Measurements from ENCODE around the gene DCAF8. TPM values are rescaled to one million over a fixed set of nuclear protein-coding genes. Genes with fewer than 3 reads are reported as not detected.

DCAF8 gene
- total RNA-seq, 1 experiment from 2014 or later: 89.7 TPM

DNA sequence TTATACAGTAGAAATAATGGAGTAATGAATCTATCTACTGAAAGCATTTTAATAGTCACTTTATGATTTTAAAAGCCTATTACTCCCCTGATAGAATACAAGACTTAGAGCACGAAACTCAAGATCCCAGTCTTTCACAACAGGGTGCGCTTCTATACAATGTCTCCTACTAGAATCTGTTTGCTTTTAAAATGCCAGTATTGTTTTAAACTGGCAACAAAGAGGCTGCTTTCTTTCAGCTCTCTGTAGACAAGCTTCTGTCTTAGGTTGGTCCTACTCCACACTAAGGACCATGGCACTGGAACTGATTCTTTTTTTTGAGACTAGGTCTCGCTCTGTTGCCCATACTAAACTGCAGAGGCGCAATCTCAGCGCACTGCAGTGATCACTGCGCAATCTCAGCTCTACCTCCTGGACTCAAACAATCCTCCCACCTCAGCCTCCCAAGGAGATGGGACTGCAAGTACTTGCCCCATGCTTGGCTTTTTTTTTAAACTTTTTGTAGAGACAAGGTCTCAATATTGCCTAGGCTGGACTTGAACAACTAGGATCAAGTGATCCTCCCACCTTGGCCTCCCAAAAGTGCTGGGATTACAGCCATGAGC lies 4.8 kb downstream of the DCAF8 start:
- Histone ChIP-seq H3K4me2 (ENCODE audit: low read depth, low read length, poor library complexity, severe bottlenecking) (peak overlapping the region; percentile 11), H3K27me3 (ENCODE audit: low read length) (no peaks in the 10 kb centered on the region), H3K4me1 (ENCODE audit: low read length) (peaks cover 24% of the 10 kb centered on the region), H3K36me3 (ENCODE audit: insufficient read depth, low read length) (0 out of 2 replicates have a peak, but pooled peaks cover 7% of the 10 kb centered on the region), H3K79me2 (ENCODE audit: low read length) (peaks cover 91% of the 10 kb centered on the region), H4K20me1 (ENCODE audit: insufficient read depth, low read depth, low read length) (no peaks in the 10 kb centered on the region), H3K9ac (ENCODE audit: low read length) (no peak overlapping the region; the same call in 1 of the 2 replicates), H2AFZ (ENCODE audit: low read length) (no peak overlapping the region), H3K4me3 (ENCODE audit: low read length) (no peak overlapping the region), H3K27ac (ENCODE audit: low read length) (no peak overlapping the region), H3K9me3 (ENCODE audit: low read length) (no peaks in the 10 kb centered on the region), H3K9me2 (replicated peaks; ENCODE audit: insufficient read depth, low read length) (no peaks in the 10 kb centered on the region)
- DNase-seq: no peak

DNA sequence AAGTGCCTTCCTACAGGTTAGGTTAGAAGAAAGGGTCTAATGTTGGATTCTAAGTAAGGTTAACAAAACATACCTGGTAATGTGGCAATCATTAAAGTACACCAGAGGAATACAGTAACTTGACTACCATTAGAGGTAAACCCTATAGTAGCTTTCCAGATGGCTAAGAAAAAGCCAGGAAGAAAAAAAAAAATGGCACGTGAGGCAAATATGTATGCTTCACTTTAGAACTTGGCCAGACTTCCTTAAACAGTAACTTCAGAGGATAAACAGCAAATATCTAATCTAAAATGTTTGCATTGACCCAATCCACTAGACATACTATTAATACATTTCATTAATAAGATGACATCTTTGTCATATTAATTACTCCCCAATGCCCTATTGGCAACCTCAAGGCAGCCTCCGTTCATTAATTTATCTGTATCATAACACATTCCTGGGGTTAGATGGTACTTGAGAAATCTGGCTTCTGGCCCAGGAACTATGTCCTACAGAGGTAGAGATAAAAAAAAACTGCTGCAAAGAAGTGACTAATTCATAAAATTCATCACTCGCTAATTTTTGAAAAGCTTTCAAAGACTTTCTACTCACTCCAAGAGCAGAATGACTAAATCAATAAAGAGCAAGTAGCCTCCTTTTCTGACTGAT lies 5.8 kb downstream of the DCAF8 start:
- H3K9ac ChIP-seq (ENCODE audit: low read length): no peak overlapping the region
- H2AFZ ChIP-seq (ENCODE audit: low read length): no peak overlapping the region
- no peak overlapping the region for H3K27ac ChIP-seq (ENCODE audit: low read length)
- peaks cover 94% of the 10 kb centered on the region for H3K79me2 ChIP-seq (ENCODE audit: low read length)
- no peaks in the 10 kb centered on the region for H3K27me3 ChIP-seq (ENCODE audit: low read length)
- H3K4me2 ChIP-seq (ENCODE audit: low read depth, low read length, poor library complexity, severe bottlenecking): peak overlapping the region; percentile 11
- H3K9me2 ChIP-seq (replicated peaks; ENCODE audit: insufficient read depth, low read length): no peaks in the 10 kb centered on the region
- no peaks in the 10 kb centered on the region for H3K9me3 ChIP-seq (ENCODE audit: low read length)
- no peak for DNase-seq
- no peaks in the 10 kb centered on the region for H4K20me1 ChIP-seq (ENCODE audit: insufficient read depth, low read depth, low read length)
- no peak overlapping the region for H3K4me3 ChIP-seq (ENCODE audit: low read length)
- H3K36me3 ChIP-seq (ENCODE audit: insufficient read depth, low read length): peaks cover 10% of the 10 kb centered on the region; the same call in 1 of the 2 replicates
- peaks cover 24% of the 10 kb centered on the region for H3K4me1 ChIP-seq (ENCODE audit: low read length)

DNA sequence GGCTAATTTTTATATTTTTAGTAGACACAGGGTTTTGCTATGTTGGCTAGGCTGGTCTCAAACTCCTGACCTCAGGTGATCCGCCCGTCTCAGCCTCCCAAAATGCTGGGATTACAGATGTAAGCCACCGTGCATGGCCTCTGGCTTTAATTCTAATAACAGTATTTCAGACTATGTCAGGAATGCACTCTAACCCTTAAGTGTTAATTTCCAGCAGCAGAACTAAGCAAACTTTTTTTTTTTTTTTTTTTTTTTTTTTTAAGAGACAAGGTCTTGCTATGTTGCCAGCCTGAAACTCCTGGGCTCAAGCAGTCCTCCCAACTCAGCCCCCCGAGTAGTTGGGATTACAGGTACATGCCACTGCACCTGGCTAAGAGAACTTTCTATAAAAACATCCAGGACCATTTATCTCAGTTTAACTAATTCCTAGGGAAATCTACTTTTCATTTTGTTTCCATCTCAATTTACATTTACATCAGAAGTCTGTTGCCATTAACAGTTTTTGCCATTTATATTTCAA lies 6.5 kb downstream of the DCAF8 start:
- no peak for DNase-seq
- no peak overlapping the region for H3K4me2 ChIP-seq (ENCODE audit: low read depth, low read length, poor library complexity, severe bottlenecking)
- no peaks in the 10 kb centered on the region for H4K20me1 ChIP-seq (ENCODE audit: insufficient read depth, low read depth, low read length)
- H3K4me1 ChIP-seq (ENCODE audit: low read length): peaks cover 20% of the 10 kb centered on the region
- H3K27ac ChIP-seq (ENCODE audit: low read length): no peak overlapping the region
- H3K9ac ChIP-seq (ENCODE audit: low read length): no peak overlapping the region
- H3K9me2 ChIP-seq (replicated peaks; ENCODE audit: insufficient read depth, low read length): no peaks in the 10 kb centered on the region
- H2AFZ ChIP-seq (ENCODE audit: low read length): no peak overlapping the region
- H3K4me3 ChIP-seq (ENCODE audit: low read length): no peak overlapping the region
- H3K27me3 ChIP-seq (ENCODE audit: low read length): no peaks in the 10 kb centered on the region
- no peaks in the 10 kb centered on the region for H3K9me3 ChIP-seq (ENCODE audit: low read length)
- H3K79me2 ChIP-seq (ENCODE audit: low read length): peaks cover 94% of the 10 kb centered on the region
- H3K36me3 ChIP-seq (ENCODE audit: insufficient read depth, low read length): peaks cover 10% of the 10 kb centered on the region; the same call in 1 of the 2 replicates

DNA sequence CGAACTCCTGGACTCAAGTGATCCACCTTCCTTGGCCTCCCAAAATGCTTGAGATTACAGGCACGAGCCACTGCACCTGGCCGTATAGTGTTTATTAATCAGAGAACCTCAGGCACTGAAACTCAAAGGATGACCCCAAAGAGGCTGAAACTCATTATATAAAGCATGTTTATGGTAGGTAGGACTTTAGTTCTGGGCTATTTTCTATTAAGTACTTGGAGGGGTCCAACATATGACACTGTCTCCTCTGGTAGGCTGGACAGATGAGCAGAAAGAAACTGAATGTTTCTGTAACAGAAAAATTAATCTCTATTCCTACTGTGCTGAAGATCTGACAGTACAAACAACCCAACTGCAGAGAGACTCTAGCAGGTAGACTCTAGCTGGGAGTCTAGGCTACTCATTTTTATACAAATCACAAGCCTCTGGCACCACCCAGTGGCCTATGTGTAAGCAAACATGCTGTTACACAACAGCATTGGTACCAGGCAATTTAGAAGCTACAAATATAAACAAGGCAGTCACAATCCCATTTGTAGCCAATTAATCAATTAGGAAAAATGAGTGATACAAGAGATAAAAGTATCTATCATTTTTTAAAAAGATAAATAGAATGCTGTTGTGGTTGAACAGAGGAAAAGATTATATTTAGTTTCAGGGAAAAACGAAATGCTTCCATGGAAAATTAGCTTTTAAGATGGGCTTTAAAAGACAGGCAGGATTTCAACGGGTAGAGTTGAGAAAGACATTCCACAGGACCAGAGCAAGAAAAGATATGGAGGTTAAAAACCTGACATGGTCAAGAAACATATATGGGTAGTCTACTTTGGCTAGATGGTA lies 10.4 kb downstream of the DCAF8 start:
- no peak overlapping the region for H2AFZ ChIP-seq (ENCODE audit: low read length)
- H3K9me2 ChIP-seq (replicated peaks; ENCODE audit: insufficient read depth, low read length): no peaks in the 10 kb centered on the region
- peaks cover 10% of the 10 kb centered on the region; the same call in 1 of the 2 replicates for H3K36me3 ChIP-seq (ENCODE audit: insufficient read depth, low read length)
- H4K20me1 ChIP-seq (ENCODE audit: insufficient read depth, low read depth, low read length): no peaks in the 10 kb centered on the region
- peaks cover 94% of the 10 kb centered on the region for H3K79me2 ChIP-seq (ENCODE audit: low read length)
- H3K27ac ChIP-seq (ENCODE audit: low read length): no peak overlapping the region
- H3K27me3 ChIP-seq (ENCODE audit: low read length): no peaks in the 10 kb centered on the region
- no peak overlapping the region for H3K9ac ChIP-seq (ENCODE audit: low read length)
- no peaks in the 10 kb centered on the region for H3K4me1 ChIP-seq (ENCODE audit: low read length)
- H3K4me3 ChIP-seq (ENCODE audit: low read length): no peak overlapping the region
- peak; percentile 85 for DNase-seq
- no peaks in the 10 kb centered on the region for H3K9me3 ChIP-seq (ENCODE audit: low read length)
- no peak overlapping the region for H3K4me2 ChIP-seq (ENCODE audit: low read depth, low read length, poor library complexity, severe bottlenecking)

DNA sequence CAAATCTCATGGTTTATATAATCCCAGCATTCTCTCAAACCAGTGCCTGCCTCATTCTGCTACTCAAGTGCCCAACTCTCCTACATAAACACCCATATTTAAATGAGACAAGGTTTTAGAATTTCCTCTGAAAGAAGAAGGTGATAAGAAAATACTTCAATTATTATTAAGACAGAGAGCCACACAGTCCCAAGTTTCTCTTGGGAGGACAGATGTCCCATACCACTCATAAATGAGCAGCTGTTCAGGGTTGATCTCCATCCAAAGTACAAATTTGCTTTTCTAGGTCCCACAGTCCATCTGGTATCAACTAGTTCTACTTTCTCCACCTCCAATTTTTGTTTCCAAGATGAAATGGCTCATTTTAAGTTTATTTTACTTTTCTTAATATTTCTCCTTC lies 11.3 kb downstream of the DCAF8 start:
- Histone ChIP-seq H2AFZ (ENCODE audit: low read length) (no peak overlapping the region), H4K20me1 (ENCODE audit: insufficient read depth, low read depth, low read length) (peaks cover 6% of the 10 kb centered on the region; the same call in 1 of the 2 replicates), H3K27me3 (ENCODE audit: low read length) (no peaks in the 10 kb centered on the region), H3K9me2 (replicated peaks; ENCODE audit: insufficient read depth, low read length) (no peaks in the 10 kb centered on the region), H3K4me1 (ENCODE audit: low read length) (no peaks in the 10 kb centered on the region), H3K9ac (ENCODE audit: low read length) (no peak overlapping the region), H3K27ac (ENCODE audit: low read length) (no peak overlapping the region), H3K79me2 (ENCODE audit: low read length) (peaks cover 94% of the 10 kb centered on the region), H3K4me3 (ENCODE audit: low read length) (no peak overlapping the region), H3K4me2 (ENCODE audit: low read depth, low read length, poor library complexity, severe bottlenecking) (no peak overlapping the region), H3K36me3 (ENCODE audit: insufficient read depth, low read length) (peaks cover 10% of the 10 kb centered on the region; the same call in 1 of the 2 replicates), H3K9me3 (ENCODE audit: low read length) (no peaks in the 10 kb centered on the region)
- DNase-seq: no peak

DNA sequence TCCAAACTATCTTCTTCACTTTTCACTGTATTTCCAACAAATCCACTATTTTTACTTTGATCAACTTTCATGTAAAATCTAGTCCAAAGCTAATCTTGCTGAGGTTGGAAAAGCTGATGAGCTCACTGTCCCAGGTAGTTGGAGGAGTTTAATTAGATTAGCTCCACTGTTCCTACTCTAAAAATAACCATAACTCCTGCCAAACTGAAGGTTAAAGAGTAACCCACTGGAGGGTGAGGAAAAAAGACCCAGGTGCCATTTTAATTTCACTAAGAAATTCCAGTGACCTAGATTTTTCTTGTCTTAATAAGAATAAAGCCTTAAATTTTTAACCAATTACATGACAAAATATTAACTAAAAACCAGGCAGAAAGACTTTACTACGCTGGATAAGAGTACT lies 15.3 kb downstream of the DCAF8 start:
- H3K27ac ChIP-seq (ENCODE audit: low read length): no peak overlapping the region
- no peak overlapping the region for H3K4me3 ChIP-seq (ENCODE audit: low read length)
- no peak for DNase-seq
- peaks cover 92% of the 10 kb centered on the region for H3K79me2 ChIP-seq (ENCODE audit: low read length)
- peaks cover 6% of the 10 kb centered on the region; the same call in 1 of the 2 replicates for H4K20me1 ChIP-seq (ENCODE audit: insufficient read depth, low read depth, low read length)
- H3K9me3 ChIP-seq (ENCODE audit: low read length): no peaks in the 10 kb centered on the region
- no peaks in the 10 kb centered on the region for H3K4me1 ChIP-seq (ENCODE audit: low read length)
- no peaks in the 10 kb centered on the region for H3K27me3 ChIP-seq (ENCODE audit: low read length)
- no peak overlapping the region for H3K4me2 ChIP-seq (ENCODE audit: low read depth, low read length, poor library complexity, severe bottlenecking)
- H3K9me2 ChIP-seq (replicated peaks; ENCODE audit: insufficient read depth, low read length): no peaks in the 10 kb centered on the region
- H3K9ac ChIP-seq (ENCODE audit: low read length): no peak overlapping the region
- peaks cover 15% of the 10 kb centered on the region; the same call in 1 of the 2 replicates for H3K36me3 ChIP-seq (ENCODE audit: insufficient read depth, low read length)
- no peak overlapping the region for H2AFZ ChIP-seq (ENCODE audit: low read length)

DNA sequence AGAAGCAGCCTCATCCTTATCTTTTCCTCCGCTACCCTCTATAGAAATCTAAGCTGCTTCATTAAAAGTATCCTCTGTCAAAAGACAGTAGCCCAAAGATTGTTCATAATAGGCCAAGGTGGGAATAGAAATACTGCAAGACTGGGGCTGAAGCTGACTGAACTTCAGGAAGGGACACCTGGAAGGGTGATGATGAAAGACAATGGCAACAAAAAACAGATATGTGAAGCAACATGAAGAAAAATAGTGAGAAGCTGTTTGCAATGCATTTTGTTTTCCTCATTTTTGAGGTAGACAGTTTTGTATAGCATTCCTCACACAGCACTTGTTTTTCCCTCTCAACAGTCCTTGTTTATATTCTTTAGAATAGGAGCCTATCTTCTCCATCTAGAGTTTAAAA lies 16.9 kb downstream of the DCAF8 start:
- H3K79me2 ChIP-seq (ENCODE audit: low read length): peaks cover 83% of the 10 kb centered on the region
- H3K27ac ChIP-seq (ENCODE audit: low read length): no peak overlapping the region
- H4K20me1 ChIP-seq (ENCODE audit: insufficient read depth, low read depth, low read length): peaks cover 6% of the 10 kb centered on the region; the same call in 1 of the 2 replicates
- no peaks in the 10 kb centered on the region for H3K27me3 ChIP-seq (ENCODE audit: low read length)
- no peaks in the 10 kb centered on the region for H3K4me1 ChIP-seq (ENCODE audit: low read length)
- H3K36me3 ChIP-seq (ENCODE audit: insufficient read depth, low read length): peaks cover 21% of the 10 kb centered on the region; the same call in 1 of the 2 replicates
- no peak overlapping the region for H3K4me2 ChIP-seq (ENCODE audit: low read depth, low read length, poor library complexity, severe bottlenecking)
- no peak overlapping the region for H3K9ac ChIP-seq (ENCODE audit: low read length)
- H3K9me3 ChIP-seq (ENCODE audit: low read length): no peaks in the 10 kb centered on the region
- no peak overlapping the region for H2AFZ ChIP-seq (ENCODE audit: low read length)
- DNase-seq: no peak
- H3K4me3 ChIP-seq (ENCODE audit: low read length): no peak overlapping the region
- no peaks in the 10 kb centered on the region for H3K9me2 ChIP-seq (replicated peaks; ENCODE audit: insufficient read depth, low read length)

DNA sequence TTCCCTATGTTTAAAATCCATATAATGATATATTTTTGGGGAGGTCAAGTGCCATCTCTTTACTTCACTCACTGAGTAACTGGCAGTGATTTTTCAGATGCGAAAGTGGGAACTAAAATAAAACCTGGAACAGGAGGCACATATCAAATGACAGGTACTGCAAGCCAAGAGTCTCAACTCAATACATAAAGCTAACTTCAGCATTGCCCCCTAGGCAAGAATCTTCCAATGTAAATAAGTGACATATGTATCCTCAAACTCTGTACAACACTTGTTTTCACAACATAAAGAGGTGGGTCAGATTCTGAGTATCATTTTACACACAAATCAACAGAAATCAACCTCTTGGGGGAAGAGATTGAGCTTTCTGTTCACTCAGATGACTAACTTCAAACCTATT lies 18.1 kb downstream of the DCAF8 start:
- no peak overlapping the region for H3K4me3 ChIP-seq (ENCODE audit: low read length)
- peaks cover 33% of the 10 kb centered on the region; the same call in 1 of the 2 replicates for H3K36me3 ChIP-seq (ENCODE audit: insufficient read depth, low read length)
- no peak overlapping the region for H3K27ac ChIP-seq (ENCODE audit: low read length)
- peaks cover 6% of the 10 kb centered on the region; the same call in 1 of the 2 replicates for H4K20me1 ChIP-seq (ENCODE audit: insufficient read depth, low read depth, low read length)
- DNase-seq: no peak
- no peak overlapping the region for H2AFZ ChIP-seq (ENCODE audit: low read length)
- no peak overlapping the region for H3K4me2 ChIP-seq (ENCODE audit: low read depth, low read length, poor library complexity, severe bottlenecking)
- H3K27me3 ChIP-seq (ENCODE audit: low read length): no peaks in the 10 kb centered on the region
- H3K4me1 ChIP-seq (ENCODE audit: low read length): no peaks in the 10 kb centered on the region
- H3K9me3 ChIP-seq (ENCODE audit: low read length): no peaks in the 10 kb centered on the region
- H3K9ac ChIP-seq (ENCODE audit: low read length): no peak overlapping the region
- H3K9me2 ChIP-seq (replicated peaks; ENCODE audit: insufficient read depth, low read length): no peaks in the 10 kb centered on the region
- peaks cover 74% of the 10 kb centered on the region for H3K79me2 ChIP-seq (ENCODE audit: low read length)
